Activated CD4-positive, alpha-beta T cell treated with anti-CD3 and anti-CD28 coated beads, Interleukin-2, amount 50 U/mL, for 48 hours (primary cell): ENCODE data around the gene NEK7.
"Not testable (repeated sequence)": the region's sequence is repeated elsewhere in the genome, so short reads cannot be mapped to it uniquely, and the experiment has no call there.

Experiments used
- DNase-seq, 2 experiments: peaks; one replicate each; pipeline ENCODE4 v3.0.0-alpha.2; 2020

NEK7 gene

DNA sequence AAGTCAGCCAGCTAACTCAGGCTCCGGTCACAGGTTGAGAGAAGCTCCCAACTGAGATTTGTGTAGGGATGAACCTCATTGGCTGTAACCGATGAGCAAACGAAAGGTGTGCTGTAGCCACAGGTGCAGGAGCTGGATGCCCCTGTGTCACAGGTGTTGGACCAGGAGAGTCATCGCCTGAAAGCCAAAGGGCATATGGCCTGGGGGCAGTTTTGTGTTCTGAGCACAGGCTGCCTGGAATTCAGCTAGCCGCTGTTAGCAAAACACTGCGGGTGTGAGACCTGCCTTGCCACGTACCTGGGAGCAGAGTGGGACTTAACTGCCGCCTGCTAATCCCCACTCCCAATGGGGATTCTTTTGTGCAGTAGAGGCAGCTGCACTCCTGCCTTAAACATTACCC lies 55.3 kb downstream of the NEK7 start:
- DNase-seq = no peak

DNA sequence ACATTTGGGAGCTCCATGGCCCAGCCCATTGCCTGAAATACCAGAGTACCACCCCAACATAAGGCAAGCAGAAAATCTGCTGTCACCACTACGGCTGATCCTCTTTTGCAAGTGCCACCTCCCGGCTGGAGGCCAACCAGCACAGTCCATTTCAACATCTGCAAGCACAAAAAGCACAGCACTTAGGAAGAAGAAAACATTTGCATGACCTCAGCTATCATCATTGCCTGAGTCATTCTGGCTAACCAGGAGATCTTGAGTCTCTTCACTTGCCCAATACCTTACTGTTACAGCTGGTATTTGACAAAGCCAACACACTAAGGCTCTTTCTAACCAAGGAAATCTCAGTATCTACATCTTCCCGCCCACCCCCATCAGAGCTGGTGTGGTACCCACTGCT lies 55.9 kb downstream of the NEK7 start:
- no peak for DNase-seq

DNA sequence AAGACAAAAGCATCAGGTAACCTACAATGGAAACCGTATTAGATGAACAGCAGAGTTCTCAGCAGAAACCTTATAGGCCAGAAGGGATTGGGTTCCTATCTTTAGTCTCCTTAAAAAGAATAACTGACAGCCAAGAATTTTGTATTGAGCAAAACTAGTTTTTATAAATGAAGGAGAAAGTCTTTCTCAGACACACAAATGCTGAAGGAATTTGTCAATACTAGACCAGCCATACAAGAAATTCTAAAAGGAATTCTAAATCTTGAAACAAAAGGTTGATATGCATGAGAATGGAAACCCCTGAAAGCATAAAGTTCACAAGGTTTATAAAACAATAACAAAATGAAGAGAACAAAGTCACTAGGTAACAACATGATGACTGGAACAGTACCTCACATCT lies 58.1 kb downstream of the NEK7 start:
- DNase-seq = no peak

DNA sequence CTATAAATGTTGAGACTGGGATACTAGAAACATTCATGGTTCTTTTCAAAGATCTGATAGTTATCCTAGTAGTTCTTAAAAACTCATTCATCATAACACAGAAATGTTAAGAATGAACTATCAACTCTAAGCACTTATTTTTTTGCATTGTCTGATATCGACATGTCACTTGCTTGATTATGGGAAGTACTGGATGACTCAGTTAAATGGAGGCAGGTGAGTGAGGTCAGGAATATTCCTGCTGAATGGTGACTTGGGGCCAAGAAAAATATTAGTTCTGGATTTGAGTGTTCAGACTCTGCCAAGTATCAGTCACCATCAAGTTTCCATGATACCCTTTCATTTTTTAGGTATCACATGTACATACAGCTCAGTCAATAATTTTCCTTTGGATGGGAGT lies 63.6 kb downstream of the NEK7 start:
- no peak for DNase-seq

DNA sequence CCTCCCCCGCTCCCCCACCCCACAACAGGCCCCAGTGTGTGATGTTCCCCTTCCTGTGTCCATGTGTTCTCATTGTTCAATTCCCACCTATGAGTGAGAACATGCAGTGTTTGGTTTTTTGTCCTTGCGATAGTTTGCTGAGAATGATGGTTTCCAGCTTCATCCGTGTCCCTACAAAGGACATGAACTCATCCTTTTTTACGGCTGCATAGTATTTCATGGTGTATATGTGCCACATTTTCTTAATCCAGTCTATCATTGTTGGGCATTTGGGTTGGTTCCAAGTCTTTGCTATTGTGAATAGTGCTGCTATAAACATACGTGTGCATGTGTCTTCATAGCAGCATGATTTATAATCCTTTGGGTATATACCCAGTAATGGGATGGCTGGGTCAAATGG lies 70.2 kb downstream of the NEK7 start:
- DNase-seq = not testable (repeated sequence)

DNA sequence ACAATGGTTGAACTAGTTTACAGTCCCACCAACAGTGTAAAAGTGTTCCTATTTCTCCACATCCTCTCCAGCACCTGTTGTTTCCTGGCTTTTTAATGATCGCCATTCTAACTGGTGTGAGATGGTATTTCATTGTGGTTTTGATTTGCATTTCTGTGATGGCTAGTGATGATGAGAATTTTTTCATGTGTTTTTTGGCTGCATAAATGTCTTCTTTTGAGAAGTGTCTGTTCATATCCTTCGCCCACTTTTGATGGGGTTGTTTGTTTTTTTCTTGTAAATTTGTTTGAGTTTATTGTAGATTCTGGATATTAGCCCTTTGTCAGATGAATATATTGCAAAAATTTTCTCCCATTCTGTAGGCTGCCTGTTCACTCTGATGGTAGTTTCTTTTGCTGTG lies 70.7 kb downstream of the NEK7 start:
- not testable (repeated sequence) for DNase-seq

DNA sequence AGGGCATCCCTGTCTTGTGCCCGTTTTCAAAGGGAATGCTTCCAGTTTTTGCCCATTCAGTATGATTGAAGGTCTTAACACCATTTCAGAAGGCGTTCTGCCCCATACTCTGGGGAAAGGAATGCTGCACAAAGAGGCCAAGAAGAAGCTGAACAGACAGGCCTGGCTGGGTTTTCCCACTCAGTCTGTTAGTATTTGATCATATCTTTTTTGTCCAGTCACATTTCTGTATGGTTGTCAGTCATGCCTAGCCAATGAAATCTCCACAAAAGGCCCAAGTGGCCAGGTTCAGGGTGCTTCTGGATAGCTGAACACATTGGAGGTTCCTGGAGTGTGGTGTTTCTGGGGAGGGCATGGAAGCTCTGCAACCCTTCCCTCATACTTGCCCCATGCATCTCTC lies 72.1 kb downstream of the NEK7 start:
- DNase-seq = no peak

DNA sequence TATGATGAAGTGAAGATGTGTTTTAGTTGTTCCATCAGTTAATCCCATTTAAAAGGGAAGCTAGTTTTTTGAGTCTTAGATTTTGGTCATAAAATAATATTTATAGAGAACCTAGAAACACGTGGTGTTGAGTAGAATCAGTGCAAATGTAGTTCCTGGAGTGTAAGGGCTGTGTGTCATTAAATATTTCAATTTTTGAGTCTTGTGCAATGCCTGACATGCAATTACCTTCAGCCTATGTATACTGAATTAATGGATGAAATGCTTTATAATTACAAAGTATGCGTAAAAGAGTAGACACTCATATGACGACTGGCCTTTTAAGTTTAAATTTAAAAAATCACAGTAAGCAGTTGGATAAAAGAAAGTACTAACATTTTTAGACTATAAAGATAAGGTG lies 75.0 kb downstream of the NEK7 start:
- DNase-seq = no peak

DNA sequence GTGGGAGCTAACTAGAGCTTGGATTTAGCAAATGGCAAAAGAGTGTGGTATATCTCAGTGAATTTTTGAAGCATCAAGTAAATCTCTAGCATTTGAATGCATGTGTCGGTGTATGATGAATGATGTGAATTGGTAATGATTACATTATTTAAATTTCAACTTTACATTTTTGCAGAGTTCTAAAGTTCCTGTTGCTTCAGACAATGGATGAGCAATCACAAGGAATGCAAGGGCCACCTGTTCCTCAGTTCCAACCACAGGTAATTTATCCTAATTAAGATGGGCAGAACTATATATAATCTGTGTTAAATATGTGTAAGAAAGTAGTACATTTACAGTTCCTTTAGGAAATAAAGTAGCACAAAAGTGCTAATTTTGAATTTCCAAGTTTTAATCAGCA lies 75.6 kb downstream of the NEK7 start:
- no peak for DNase-seq

DNA sequence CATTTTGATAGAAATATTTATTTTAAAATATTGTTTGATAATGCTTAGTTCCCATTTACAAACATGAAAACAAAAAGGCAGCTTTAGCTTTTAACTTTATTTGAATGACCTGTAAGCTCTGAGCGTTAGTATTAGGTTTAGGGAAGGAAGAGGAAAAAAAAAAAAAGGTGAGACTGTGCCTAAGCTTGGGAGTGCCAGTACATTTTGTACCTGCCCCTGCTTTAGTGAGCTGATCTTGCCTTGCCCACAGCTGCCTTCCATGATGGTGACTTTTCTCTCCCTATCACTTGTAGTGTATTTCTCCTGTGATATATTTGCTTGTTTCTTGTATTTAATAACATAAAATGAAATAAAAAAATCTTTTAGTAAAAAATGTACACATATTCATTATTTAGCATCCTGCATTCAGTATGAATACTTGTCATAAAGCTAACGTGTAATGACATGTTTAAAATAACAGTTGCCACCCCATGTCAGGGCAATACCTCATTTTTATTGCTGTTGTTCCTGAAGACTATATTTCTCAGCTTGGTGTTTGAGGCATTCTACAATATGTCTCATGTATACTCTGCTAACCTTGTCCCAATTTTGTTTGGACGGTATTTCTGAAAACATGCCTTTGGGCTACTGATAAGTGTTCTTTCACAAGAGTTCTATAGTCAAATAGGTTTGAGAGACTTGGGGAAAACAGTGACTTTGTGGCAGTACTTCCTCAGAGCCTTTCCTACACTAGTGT lies 76.3 kb downstream of the NEK7 start:
- DNase-seq = no peak

DNA sequence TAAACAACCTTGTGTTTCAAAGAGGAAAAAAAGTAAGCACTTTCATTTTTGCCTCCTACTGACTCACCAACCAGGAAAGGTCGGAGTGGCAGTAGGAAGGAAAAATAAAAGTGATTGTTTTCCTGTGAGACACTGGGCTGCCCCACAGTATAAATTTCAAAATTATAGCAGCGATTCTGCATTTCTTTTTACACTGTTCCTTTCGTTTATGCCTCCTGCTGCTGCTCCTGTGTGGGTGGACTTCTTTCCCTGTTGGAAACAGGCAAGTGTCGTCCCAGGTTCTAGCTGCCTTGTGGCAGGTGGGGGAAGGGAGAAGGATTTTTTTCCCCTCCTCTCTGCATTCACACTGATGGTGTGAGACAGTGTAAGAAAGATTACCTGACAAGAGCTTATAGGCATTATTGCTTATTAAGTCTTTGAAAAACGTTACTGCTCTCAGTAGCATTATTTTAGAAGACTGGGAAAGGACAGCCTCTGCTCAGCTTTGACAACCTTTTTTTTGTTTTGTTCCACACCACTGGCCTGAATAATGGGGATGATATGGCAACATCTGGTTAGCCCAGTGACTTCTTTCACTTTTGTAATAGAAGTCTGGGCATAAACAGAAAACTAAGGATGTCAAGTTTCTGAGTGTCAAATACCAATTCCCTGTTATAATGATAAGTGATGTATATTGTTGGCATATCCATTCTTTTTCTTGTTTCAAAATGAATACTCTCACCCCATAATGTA lies 77.9 kb downstream of the NEK7 start:
- no peak for DNase-seq

DNA sequence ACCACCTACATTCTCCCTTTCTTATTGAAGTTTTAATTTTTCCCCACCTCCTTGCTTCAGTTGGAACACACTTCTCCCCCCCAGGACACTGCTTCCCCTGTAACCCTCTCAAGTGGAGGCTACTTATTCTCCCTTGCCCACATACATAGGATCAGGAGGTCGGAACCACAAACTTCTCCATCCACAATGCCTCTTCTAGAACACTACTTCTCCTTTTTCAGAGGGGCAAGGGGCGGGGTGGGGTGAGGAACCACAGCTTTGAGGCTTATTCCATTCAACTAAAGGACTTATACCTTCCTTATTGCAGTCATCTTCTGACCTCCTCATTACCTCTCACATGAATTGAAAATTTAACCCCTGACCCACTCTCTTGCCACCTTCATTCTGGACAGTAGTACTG lies 81.3 kb downstream of the NEK7 start:
- no peak for DNase-seq

DNA sequence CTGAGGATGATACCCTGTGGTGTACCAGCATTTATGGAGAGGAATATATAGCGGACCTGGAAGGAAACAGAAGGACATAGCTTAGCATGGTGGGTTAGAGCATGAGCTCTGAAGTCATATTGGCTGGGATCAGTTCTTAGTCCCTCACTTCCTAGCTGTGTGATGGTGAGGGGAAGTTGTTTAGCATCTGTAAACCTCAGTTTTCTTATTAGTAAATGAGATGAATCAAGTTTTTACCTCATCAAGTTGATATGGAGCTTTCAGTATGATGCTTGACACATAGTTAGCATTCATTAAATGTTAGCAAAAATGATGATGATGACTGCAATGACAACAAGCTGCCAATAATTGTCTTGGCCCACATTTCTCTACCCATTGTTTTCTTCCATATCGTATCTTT lies 84.8 kb downstream of the NEK7 start:
- DNase-seq = no peak

DNA sequence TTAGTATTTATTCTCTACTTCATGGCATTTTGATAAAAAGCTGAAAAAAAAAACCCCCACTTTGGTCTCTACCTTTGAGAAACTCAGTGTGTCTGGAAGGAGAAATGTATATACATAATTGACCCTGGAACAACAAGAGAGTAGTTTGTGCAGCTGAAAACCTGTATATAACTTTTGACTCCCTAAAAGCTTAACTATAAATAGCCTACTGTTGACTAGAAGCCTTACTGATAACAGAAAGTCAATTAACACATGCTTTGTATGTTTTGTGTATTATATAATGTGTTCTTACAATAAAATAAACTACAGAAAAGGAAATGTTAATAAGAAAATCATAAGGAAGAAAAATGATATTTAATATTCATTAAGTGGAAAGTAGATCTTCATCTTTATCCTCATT lies 88.0 kb downstream of the NEK7 start:
- no peak for DNase-seq

DNA sequence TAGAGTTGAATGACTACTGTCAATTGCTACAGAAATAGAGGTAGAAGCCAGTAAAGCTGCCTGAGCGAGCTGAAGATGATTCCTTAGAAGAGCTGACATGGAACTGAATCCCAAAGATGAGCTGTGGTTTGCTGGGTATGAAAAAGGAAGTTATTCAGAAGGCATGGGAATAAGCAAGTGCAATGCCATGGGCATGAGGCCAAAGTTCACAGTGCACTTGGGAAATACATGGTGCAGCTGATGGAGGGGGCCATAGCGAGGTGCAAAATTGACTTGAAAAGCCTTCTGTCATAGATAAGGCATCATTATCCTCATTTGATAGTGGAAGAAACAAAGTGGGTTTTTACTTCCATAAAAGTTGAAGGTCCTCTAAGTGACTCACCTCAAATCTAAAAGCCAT lies 88.6 kb downstream of the NEK7 start:
- DNase-seq = no peak

DNA sequence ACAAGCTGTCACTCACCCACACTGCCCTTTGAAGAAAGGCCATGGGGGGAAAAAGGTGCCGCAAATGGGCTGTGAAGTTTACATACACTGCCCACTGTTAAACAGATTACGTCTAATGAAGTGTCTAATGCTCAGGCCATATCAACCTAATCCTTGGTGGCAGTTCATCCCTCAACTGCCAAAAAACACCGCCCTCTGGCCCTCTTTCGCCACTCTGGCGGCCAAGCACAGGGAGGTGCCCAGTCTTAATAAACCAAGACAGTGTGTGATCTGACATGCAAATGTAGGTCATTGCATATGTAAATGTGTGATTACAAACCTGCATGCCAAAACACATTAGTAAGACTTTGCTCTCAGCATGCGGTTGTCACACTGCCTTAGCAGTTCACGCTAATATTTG lies 89.5 kb downstream of the NEK7 start:
- DNase-seq = no peak

DNA sequence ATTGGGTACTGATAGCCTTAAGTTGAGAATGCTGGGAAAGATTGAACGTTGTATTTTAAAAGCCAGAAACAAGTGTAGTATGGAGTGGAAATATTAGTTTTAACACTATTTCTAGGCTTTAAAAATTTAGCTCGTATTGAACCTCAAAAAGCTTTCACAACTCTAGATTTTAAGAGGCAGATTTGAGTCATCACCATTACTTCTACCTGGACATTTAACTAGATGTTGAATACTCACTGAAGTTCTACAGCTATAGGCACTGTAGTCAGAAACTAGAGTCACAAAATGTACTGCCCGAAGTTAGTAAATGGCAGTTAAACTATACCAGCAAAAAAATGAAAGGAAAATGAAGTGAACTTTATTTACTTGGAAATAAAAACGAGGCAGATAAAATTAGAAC lies 96.5 kb downstream of the NEK7 start:
- no peak for DNase-seq

DNA sequence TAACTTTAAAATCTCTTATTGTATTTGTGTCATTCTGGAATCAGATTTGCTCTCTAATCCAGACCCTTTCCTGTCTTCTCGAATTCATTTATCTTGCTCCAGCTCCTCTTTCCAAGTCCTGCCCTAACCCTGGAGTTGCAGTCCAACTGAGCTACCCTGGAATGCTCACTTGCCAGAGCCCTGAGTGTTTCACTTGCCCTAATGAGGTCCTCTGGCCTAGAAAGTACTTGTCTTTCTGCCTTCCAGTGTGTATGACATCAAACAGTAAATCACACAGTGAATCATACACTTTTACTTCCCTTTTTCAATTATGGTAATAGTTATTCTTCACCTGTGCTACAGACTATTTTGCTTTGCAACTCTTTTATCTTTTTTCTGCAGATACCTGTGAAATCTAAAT lies 96.9 kb downstream of the NEK7 start:
- peak in 1 of 2 experiments; percentile 12 for DNase-seq

DNA sequence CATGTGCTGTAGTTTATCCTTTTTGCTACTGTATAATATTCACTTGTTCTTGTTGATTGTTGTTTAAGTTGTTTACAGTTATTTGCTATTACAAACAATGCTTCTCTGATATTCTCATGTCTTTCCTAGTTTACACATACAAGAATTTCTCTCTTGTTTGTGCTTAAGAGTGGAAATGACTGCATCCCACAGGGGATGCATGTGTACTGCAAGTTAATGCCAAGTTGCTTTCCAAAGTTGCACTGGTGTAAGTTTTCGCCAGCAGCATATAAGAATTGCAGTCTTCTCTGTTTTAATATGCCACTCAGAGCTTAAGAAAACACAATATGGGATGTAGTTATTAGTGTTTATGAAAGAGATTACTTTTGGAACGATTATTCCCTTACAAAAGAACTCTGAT lies 97.7 kb downstream of the NEK7 start:
- DNase-seq = no peak

DNA sequence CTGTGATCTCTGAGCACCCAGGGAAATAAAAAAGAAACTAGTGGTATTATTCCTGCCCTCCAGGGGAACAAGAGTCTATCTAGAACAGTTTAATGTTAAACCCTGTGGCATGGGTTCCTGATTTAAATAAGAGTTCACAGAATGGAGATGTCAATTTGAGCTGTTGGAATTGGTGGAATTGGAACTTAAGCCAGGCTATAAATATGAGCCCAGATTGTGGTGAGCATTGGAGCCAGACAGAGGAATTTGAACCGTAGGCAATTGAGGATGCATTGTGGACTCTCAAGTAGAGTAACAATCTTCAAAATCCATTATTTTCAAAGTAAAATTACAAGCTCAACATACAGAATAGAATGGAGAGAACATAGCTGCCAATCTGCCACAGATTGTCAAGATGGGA lies 98.2 kb downstream of the NEK7 start:
- no peak for DNase-seq

DNA sequence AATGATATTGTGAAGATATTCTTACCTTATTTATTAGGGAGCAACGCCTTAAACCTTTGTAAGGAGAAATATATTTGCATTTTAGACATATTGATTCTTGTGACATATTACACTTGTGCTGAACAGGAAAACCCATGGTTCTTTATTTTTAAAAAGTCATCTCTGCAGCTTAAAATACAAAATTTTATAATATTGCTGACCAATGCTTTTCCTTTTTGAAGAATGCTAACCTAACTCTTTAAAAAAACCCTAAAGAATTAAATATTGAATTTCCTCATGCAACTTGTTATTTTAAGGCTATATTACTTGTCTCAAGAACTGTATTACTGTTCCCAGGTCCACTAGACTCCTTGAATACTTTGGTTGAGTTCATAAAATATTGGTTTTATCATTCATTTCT lies 99.0 kb downstream of the NEK7 start:
- no peak for DNase-seq

DNA sequence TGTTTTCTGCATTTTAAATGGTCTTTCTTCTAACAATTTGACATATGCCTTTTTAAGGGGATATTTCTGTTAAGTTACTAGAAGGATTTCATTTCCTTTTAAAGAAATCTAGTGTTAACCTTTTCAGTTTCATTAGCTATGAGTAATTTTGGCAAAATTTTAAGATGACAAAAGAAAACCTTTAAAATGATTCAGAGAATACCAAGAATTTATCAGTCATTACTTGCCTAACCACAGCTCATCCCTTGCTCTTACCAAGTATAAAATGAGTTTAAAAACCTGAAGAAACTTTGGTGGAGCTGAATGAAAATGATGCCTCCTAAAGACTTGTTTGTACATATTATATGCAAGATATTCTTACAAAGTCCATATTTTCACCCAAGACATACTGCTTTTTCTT lies 101.7 kb downstream of the NEK7 start:
- DNase-seq = no peak

DNA sequence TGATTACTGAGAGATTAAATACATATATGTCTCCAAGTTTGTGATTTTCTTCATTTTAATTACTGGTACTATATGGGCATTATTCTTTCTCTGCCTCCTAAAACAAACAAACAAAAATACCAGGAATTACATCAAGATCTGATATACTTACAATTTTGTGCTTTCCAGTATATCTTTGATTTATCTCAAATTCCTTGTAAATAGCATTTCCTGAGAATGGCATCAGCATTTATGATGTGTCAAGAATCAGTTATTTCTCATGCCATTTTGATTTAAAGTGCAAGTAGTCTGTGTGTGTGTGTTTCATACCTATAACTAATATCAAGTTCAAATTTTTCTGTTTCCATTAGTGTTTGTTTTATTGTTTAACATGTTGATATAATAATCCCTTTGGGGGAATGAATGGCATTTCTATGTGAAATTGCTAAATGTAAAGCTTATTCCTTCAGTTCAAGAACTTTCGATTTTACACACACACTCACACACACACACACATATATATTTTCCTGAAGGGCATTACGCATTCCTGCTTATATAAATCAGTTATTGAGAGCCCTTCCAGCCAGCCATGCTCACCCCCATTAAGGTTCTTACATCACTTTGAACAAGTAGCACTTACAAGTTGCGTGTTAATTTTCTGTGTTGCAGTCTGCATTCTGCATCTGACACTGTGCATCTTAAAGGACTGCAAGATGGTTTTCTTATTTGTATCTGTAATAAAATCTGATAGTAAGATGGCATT lies 102.7 kb downstream of the NEK7 start:
- no peak for DNase-seq

DNA sequence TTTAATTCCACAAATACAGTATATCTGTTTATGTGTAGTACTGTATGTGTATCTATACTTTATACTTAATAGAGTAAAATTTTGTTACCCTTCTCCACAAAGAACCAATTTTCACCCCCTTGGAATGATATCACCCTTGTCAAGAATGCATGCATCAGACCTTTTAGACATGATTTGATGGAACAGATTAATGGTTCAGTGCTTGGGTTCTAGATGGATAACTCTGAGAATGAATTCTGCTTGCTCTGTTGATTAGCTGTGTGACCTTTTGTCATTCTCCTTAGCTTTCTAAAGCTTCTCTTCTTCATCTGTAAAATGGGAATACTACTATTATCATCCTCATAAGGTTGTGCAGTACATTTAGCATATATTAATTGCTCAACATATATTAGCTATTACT lies 105.1 kb downstream of the NEK7 start:
- DNase-seq = no peak
